HG02870 (cell line): Measurements from ENCODE around the gene ZMAT3.
"Not testable (repeated sequence)": the region's sequence is repeated elsewhere in the genome, so short reads cannot be mapped to it uniquely, and the experiment has no call there.

ENCODE experiments used
- ATAC-seq: cut with Tn5 transposase; IDR thresholded peaks from one replicate; pipeline ENCODE4 v1.9.1; 2021; ENCODE audit warnings: mild to moderate bottlenecking, moderate library complexity; ENCODE audit not compliant: unreplicated experiment

ZMAT3 gene, protein sequence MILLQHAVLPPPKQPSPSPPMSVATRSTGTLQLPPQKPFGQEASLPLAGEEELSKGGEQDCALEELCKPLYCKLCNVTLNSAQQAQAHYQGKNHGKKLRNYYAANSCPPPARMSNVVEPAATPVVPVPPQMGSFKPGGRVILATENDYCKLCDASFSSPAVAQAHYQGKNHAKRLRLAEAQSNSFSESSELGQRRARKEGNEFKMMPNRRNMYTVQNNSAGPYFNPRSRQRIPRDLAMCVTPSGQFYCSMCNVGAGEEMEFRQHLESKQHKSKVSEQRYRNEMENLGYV

DNA sequence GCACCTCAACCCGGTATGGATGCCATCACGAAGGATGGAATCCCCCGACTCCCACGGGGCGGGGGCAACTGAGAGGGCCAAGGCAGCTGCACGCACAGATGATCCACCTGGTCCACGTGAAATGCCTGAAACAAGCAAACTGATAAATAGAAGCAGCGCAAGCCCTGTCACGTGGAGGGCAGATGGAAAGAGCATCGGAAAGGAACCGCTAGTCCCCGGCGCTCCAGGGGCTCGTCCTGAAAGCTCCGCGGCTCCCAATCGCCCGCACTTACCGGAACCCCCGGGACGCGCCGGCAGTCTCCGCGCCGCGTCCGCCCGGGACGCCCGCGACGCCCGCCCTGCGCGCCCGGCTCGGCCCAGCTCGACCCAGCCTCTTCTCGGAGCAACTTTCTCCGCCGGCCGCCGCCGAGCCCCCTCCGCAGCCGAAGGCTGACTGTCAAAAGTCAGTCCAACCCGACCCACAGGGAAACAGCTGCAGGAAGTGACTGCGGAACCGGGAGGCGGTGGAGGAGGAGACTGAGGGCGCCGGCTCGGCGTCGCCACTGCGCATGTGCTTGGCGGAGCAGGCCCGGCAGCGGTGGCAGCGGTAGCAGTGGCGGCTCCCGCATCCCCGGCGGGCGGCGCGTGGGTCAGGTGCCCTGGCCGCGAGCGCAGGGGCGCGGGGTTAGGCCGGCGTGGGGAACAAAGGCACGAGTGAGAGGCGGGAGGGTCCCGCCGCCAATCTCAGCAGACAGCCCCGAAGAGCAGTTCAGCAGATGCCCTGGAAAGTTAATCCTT lies at the start of gene ZMAT3:
Gene ZMAT3 (minus strand): TSS at position 487 of the 777 bp plus-strand sequence. CDS start 4,057 bp downstream, outside the sequence.
- peak; percentile 53 for ATAC-seq

DNA sequence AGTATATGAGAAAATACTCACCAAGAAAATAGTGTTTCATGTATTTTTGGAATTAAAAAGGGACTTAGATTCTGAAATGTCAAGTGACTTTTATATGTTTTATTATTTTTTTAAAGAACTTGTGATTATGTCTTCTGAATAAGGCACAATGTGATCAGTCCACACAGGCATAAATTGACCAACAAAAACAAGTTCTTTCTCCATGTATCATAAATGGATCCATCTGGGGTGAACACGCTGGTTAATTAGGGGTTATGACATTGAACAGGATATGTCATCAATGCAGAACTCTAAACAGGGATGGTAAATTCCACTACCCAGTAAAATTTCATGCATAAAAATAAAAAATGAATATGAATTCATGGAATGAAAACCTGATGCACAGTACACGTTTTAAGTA lies 45.2 kb upstream of the ZMAT3 start:
- no peak for ATAC-seq

DNA sequence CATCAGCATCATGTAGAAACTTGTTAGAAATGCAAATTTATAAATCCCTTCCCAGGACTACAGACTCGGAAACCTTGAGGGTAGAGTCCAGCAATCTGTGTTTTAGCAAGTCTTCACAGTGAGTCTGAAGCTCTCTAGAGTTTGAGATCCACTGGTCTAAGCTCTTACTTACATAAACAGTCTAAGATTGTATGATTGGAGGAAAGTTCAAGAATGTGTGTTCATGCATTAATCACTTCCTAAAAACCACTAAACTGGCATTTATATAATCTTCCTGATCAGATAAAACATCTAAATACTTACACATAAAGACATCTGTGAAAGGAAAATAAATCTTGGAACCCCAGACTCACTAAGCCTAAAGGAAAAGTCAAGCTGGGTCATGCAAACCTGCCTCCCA lies 43.8 kb upstream of the ZMAT3 start:
- ATAC-seq: not testable (repeated sequence)

DNA sequence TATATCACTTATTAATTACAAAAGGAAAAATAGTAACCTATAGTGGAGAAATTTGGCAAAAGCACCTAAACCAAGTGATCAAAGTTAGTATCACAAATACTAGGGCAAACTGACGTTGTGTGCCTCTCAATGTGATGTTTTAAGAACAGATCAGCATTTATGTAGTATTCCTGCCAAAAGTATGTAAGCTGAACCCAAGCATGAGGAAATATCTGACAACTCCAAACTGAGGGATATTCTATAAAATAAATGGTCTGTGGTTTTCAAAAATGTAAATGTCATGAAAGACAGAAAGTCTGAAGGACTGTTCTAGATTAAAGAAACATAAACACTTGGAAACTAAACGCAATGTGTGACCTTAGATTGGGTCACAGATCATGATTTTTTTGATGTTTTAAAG lies 42.3 kb upstream of the ZMAT3 start:
- no peak for ATAC-seq

DNA sequence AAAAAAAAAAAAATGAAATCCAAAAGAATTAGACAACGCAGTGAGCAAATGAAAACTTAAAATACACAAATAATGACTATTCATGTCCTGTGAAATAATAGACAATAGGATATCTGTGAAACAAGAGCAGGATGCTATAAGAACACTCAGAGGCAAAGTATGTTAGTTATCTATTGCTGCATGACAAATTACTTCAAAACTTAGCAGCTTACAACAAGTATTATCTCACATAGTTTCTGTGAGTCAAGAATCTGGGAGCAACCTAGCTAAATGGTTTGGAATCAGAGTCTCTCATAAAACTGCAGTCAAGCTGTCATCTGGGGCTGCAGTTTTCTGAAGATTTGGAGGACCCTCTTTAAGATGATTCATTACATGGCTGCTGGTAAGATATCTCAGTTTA lies 36.5 kb upstream of the ZMAT3 start:
- ATAC-seq: no peak

DNA sequence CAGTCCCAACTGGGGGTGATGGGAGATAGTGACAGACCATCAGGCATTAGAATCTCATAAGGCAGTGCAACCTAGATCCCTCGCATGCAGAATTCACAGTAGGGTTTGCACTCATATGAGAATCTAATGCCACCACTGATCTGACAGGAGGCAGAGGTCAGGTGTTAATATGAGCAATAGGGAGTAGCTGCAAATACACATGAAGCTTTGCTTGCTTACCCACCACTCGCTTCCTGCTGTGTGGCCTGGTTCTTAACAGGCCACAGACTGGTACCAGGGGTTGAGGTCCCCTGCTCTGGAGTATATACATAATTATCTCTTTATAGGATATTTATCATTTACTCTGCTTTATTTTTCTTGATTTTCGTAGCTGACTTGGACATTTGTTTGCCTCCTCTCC lies 36.0 kb upstream of the ZMAT3 start:
- no peak for ATAC-seq

DNA sequence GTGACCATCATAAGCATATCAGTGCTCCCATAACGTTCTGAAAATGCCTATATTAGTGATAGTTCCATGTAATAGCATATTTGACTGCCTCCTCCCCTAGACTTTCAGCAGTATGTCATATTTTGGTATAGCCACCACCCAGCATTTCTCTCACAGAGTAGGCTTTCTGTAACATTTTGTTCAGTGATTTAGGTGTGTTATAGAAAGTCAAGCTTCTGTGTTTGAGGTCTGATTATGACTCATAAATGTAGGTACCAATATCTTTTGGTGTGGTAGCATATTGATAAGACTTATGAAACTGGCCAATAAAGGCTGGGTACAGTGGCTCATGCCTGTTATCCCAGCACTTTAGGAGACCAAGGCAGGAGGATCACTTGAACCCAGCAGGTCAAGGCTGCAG lies 34.3 kb upstream of the ZMAT3 start:
- no peak for ATAC-seq

DNA sequence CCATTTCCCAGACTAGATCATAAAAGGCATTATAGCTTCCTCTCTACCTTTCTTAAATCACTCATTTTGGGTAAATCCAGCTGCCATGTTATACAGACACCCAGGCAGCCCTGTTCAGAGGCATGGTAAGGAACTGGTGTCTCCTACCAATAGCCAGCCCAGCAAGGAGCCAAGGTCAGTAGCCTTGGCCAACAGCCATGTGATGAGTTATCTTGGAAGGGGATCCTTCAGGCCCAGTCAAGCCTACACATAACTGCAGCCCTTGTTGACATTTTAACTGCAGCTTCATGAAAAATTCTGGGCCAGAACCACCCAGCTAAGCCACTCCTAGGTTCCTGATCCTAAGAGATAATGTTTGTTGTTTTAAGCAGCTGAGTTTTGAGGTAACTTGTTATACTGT lies 29.0 kb upstream of the ZMAT3 start:
- no peak for ATAC-seq

DNA sequence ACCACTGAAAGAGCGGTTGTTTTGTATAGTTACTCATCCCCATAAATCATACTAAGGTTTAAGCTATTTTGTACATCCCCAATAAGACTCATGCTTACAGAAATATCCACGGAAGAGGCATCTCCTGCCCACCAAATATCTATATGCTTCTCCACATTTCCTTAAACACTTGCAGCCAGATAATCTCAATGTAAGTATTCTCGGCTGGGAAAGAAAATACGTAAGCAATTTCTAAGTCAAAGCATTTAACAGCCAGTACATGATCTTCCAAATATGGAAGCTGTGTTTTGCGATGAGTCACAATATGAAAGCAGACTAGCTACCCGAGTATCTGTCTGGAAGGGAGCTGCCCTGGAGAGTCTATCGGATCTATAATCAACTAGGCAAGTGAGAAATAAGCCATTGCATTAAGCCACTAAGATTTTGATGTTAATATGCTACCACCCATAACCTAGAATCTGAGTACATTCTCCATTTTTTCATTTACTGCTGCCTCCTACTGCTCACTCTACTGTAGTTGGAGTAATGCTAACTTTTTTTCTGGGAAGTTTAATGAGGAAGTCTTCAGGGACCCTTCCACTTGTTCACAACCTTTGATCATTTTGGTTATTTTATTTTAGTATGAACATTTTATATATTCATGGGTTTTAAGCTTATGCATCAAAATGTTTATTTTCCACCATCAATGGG lies 26.9 kb upstream of the ZMAT3 start:
- no peak for ATAC-seq

DNA sequence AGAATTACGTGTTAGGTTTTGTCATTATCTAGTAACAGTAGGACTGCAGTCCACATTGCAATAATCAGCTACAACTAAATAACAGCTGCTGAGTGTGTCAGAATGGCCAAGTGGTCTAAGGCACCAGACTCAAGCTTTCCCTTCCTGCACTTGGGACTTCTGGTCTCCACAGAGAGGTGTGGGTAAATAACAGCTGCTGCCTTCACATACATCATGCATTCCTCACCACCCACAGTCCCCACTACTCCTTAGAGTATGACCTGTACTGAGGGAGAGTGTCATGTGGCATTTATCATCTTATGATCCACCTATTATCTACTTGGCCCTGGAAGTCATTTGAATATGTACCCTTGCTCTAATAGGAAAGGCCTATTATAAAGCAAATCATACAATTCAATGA lies 22.2 kb upstream of the ZMAT3 start:
- ATAC-seq: no peak

DNA sequence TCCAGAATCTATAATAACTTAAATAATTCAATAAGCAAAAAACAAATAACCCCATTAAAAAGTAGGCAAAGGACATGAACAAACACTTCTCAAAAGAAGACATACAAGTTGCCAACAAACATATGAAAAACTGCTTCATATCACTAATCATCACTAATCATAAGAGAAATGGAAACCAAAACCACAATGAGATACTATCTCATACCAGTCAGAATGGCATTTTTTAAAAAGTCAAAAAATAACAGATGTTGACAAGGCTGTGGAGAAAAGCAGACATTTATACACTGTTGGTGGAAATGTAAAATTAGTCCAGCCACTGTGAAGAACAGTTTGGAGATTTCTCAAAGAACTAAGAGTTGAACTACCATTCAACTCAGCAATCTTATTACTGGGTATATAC lies 19.5 kb upstream of the ZMAT3 start:
- ATAC-seq: no peak

DNA sequence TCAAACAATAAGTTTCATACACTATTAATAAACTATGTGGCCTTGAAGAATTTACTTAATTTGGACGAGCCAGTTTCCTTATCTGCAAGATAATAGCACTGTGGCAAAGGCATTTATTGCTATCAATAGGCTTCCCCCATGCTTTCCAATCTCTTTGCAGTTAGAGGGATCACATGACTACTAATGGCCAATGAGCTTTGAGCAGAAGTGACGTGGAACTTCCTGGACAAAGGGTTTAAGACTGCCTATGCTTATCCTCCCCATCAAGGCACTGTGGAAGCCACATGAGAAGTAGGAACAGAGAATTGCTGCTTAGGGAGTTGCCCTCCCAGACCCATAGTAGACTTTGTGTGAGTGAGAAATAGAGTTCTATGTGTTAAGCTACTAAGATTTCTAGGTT lies 16.7 kb upstream of the ZMAT3 start:
- ATAC-seq: no peak

DNA sequence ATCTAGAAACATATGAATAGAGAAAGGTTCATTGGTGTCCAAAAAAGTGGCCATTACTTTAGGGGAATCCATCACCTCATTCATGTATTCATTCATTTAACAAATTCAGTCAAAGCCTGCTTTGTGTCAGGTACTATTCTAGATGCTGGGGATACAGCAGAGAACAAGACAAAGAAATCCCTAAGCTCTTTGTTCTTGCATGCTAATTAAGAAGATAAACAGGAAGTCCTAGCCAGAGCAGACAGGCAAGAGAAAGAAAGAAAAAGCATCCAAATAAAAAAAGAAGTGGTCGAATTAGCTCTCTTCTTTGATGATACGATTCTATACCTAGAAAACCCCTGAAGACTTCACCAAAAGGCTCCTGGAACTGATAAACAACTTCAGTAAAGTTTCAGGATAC lies 12.4 kb upstream of the ZMAT3 start:
- peak; percentile 82 for ATAC-seq

DNA sequence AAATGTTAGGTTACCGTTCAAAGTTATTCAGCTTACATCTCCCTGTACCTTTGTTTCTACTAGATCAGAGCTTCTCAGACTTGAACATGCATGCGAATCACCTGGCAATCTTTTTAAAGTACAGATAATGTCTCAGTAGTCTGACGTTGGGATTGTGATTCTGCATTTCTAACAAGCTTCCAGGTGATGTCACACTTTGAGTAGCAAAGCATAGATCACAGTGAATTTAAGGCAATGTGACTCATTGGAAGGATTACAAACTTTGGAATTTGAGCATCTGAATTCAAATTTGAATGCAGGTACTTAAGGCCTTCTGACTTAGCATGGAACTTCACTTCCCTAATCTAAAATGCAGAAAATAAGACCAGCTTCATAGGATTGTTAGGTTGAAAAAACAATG lies 10.8 kb upstream of the ZMAT3 start:
- no peak for ATAC-seq

DNA sequence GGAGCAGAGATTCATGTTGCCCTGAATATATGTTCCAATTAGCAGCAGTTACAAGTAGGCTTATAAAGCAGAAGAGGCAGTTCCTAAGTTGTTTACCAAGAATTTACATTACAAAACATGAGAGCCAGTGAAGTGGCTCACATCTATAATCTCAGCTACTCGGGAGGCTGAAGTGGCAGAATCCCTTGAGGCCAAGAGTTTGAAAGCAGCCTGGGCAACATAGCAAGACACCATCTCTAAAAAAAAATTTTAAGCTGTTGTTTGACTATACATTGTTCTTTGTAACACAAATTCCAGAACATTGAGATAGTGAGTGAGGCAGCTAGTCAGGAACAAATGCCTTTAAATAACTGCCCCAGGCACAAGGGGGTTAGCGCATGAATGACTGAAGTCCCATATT lies 10.3 kb upstream of the ZMAT3 start:
- ATAC-seq: no peak

DNA sequence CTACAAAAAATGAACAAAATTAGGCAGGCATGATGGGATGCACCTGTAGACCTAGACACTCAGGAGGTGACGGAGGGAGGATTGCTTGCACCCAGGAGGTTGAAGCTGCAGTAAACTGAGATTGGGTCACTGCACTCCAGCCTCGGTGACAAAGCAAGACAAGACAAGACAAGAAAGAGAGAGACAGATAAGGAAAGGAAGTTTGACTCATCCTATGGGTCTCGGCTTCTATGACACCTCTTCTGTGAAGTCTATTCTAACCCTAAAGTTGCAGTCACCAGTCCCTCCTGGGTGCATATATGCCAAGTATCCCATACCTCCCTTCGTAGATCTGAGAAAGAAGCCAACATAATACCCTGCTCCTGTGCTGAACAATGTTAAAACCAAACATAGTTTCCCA lies 7.9 kb upstream of the ZMAT3 start:
- ATAC-seq: no peak

DNA sequence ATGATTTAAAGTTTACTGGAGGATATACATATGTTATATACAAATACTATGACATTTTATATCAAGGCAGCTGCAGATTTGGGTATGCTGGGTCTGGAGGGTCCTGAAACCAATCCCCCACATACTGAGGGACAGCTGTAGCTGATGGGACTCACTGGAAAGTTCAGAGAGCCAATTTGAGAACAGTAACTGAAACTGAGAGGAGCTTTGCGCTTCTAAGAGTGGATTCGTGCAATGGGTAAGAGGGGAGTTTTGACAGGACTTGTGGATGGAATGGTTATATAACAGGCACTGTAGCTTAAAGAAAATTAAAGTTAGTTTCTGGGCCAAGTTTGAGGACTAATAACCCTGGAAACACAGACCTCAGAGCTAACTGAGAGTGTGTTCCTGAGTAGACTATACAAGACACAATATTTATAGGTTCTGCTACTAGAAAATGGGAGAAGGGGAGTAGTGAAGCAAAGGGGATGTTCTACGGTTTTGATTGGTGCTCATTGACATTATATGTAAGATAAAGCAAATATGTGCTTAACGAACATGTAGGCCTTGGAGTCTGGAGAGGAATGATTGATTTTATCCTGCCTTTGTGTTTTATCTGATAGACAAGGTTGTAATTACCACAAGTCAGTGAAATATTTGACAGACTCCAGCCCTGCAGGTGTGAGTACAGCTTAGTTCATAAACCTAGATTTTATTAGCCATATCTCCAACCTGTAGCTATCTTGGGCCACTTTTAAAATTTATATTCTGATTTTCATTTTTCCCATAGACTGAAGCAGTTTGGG lies 4.8 kb upstream of the ZMAT3 start:
- ATAC-seq: peak; percentile 43

DNA sequence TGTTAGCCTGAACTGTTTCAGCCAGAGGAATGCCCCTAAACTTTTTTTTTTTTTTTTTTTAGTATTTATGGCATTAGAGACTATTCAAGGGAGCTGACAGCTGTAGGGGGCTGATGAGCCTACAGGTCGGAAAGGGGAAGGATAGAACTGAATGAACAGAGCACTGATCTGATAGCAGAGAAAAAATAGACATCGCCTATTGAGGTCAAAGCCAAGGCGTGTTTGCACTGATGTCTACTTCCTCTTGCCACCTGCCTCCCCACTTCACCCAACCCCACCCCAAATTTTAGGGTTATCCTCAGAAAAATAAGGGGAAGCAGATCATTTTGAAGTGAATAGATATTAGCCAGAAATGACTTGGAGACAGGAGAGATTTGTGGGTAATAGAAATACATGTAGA lies 3.0 kb upstream of the ZMAT3 start:
- peak; percentile 27 for ATAC-seq

DNA sequence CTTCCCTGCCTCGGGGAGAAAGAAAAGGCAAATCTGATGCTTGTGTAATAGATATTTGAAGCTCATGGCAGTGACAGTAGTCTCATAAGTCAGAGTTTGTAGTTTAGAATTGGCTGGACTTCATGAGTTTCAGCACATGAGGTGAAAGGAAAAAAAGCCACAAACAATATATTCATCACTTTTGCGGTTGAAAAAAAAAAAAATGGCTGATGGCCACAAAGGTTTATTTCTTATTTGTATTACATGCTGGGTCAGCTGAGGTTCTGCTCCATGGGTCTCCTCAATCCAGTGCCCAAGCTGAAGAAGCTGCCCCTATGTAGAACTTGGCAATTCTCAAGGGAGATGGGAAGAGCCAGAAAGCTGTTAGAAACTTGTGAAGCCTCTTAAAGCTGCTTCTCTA lies 2.2 kb upstream of the ZMAT3 start:
- ATAC-seq: no peak

DNA sequence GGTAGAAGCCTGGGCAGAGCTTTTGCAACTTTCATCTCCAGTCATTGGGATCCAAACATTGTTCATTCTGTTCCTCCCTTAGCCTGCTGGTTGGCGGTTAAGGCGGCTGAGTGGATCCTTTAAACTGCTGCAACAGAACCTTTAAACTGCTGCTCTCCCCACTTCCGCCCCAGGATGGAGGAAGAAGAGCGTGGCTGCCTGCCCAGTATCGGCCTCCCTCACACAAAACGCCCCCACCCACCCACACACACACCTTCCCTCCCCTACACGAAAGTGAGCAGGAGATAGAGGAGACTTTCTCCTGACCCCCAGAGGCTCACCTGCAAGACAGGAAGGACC lies 460 bp upstream of the ZMAT3 start:
- peak; percentile 21 for ATAC-seq

DNA sequence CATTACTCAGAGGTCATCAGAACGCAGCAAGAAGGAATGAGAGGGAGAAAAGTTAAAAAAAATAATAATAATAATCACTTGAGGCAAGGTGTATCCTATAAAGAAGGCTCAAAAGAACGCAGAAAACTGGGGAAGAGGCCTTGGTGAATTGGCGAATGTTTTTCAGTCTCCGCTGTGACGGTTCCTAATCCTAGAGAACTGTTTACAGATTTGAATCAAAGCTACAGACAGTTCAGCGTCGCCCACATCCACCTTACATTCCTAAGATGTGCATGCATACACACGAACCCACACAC lies 634 bp downstream of the ZMAT3 start:
- no peak for ATAC-seq
